Activated CD4-positive, alpha-beta T cell treated with anti-CD3 and anti-CD28 coated beads for 24 hours (primary cell): Measurements from ENCODE around the gene EIF2S3.
A peak's percentile ranks its signal among the peaks of the same experiment; 100 is the strongest.
"Not testable (repeated sequence)": the region's sequence is repeated elsewhere in the genome, so short reads cannot be mapped to it uniquely, and the experiment has no call there.

Source experiments
- DNase-seq, 2 donors: peaks; one replicate each; pipeline ENCODE4 v3.0.0-alpha.2; 2020; ENCODE audit warnings: low read depth in 2 of 2

Gene EIF2S3

DNA sequence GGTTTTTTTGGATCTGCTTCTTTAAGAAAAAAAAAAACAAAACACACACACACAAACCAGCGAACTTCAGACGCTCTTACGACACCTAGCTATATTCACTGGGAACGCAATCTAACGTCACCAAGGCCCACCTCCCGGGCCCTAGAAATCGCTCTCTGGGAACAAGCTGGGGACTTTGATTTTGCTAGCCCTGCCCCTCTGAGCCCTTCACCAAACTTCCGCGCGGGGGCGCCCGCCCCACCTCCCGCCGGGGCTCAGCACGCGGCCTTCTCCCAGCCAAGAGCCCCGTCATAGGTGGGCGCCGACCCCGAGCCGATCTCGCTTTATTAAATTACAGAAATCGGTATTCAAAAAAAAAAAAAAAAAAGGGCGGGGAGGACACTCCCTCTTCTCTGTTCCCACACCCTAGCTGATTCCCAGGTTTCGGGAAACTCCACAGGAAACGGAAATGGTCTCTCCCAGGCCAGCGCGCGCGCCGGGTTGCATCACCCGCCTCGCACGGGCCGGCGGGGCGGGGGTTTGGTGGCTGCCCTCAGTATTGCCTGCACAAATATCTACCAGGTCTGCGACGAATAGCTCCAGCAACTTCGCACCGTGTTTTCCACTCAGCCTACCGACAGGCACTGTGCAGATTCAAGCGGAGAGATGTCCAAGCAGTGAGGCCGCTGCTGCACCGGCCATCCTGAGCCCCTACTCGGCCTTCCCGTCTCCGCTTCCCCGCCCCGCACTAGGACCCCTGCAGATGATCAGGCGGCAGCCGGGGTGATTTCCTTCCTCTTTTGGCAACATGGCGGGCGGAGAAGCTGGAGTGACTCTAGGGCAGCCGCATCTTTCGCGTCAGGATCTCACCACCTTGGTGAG lies at the start of gene EIF2S3:
Gene EIF2S3 (plus strand): TSS at position 775 of the 861 bp plus-strand sequence. CDS start 13 bp downstream, at position 788.
- DNase-seq: peak; percentile 62 to 79

DNA sequence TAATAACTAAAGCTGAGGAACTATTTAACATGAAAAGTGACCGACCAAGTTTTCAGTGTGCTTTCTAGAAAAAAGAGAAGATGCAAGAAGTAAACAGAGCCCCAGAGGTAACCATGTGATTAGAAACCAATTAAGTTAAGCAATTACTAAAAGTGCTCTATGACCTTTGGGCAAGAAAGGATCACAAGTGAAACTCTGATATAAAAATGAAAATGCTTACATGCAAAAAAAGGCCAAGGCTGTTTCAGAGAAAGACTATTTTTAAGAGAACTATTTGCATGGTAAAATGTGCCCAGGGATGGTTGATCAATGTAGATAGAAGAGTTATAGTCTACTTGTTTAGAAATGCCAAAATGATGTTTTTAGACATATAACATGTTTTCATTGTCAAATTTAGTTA lies 49.7 kb upstream of the EIF2S3 start:
- no peak for DNase-seq

DNA sequence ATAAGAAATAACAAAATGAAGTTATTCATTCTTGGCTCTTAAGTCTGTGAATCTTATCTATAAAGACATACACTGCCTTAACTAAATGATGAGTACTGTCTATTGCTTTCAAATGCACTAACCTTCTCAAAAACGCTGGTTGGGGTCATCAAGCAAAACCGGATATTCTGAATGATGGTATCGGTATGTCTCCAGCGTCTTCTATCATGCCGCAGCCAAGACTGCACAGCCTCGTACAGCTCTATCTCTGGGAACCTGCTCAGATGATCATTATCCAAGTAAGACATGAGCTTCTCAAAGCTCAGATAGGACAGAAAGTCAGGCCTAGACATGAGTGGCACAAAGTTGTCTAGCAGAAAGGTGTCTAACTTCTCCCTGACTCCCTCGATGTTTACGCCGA lies 48.9 kb upstream of the EIF2S3 start:
- no peak for DNase-seq

DNA sequence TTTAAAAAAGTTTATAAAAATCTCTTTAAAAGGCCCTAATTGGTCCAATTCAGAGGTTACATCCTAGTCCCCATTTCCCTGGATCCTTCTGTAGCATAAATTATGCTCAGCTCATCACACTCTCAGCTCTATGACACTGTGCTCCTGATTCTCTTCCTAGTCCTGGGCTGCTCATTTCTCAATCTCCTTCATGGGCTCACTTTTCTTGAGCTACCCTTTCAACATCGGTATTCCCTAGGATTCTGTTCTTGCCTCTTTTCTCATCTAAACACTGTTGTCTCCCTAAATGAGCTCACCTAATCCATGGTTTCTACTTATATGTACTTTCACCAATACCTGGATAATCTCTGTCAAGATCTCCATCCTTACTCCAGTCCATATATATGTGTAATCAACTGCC lies 42.5 kb upstream of the EIF2S3 start:
- DNase-seq: no peak

DNA sequence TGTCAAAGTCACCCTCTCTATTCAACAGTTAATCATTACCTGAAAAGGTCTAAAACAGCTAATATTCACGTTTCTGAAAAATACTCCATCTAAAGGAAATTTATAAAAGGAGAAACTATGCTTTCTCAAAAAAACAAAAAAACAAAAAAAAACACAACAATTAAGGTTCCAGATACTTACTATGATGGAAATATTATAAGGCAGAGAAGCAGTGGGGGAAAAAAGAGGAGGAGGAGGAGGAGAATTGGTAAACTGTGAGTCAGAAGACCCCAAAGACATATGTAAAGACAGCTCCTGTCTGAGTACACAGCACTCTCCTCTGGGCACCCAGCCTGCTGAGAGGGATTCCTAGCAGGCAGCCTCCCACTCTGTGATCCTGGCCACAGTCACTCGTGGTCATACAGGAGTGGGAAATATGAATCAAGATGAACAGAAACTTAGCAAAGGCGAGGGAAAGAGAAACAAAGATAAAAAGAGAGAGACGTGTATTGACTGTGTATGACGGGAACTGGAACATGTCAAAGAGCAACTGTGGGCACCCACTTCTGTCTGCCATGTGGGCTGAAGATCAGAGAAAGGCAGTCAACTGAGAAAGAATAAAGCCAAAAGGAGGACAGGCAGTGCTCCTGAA lies 40.3 kb upstream of the EIF2S3 start:
- peak in 1 of 2 donors; percentile 12 for DNase-seq

DNA sequence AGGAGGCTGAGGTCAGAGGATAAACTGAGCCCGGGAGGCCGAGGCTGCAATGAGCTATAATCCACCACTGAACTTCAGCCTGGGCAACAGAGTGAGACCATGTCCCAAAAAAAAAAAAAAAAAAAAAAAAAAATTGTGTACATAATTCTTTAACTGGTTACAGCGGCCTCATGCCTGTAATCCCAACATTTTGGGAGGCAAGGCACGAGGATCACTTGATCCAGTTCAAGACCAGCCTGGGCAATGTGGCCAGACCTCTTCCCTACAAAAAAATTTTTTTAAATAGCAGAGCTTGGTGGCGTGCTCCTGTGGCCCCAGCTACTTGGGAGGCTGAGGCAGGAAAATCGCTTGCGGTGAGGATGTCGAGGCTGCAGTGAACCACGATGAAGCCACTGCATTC lies 37.1 kb upstream of the EIF2S3 start:
- no peak for DNase-seq

DNA sequence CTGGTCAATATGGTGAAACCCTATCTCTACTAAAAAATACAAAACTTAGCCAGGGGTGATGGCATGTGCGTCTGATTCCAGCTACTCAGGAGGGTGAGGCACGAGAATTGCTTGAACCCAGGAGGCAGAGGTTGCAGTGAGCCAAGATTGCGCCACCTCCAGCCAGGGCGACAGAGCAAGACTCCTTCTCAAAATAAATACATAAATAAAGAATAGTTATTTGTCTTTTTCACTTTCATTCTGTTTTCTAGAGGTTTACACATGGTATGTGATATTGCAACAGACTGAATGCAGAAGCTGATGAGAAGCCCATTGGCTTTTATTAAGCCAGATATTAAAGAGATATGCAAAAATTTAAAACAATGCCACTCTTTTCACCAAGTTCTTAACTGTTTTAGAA lies 35.9 kb upstream of the EIF2S3 start:
- DNase-seq: no peak

DNA sequence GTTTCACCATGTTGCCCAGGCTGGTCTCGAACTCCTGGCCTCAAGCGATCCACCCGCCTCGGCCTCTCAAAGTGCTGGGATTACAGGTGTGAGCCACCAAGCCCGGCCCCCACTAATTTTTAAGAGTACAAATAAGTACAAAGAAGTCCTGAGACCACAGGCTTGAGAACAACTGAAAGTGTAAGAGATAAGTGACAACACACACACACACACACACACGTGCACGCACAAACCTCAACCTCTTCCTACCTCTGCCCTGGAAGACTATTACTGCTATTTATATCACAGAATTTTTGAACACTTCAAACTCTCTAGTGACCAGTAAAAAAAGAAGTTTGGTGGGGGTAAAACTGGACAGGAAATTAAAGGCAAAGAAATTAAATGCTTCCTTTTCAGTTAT lies 35.3 kb upstream of the EIF2S3 start:
- no peak for DNase-seq

DNA sequence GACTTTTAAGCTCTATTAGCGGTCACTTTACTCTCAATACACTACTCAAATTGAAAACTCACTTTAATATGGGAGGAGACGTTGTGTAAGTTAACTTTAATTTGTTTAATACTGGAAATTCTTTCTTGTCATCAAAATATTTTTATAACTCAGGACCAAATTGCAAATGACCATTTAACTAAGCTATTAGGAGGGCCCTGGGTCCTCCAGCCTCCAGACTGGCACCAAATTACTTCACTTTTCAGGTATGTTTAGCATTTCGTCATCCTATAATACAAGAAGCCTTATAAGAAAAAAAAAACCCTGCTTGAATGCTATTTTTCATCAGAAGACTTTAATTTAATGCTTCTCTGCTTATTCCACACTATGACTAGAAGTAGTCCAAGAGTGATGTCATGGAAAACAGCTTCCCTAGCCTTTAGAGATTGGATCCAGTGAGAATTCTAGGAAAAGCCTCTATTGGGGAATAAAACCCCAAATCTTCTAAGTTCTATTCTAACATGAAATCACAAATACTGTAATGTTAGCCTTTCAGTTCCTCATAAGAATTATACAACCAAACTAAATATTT lies 34.4 kb upstream of the EIF2S3 start:
- DNase-seq: no peak

DNA sequence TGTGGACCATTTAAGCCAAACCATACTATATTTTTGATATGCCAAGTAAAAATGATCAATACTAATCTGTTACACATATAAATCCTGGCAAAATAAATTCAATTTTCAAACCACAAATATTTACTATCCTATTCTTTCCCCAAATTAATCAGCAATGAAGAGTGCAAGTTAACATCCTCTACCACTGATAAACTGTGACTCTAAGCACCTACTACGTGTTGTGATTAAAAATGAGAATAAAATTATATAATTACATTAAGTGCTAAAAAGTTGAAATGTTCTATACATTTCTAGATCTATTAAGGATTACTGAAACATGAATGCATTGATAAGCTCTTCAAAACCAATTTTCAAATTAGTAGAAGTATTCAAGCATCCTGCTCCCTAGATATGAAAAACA lies 31.2 kb upstream of the EIF2S3 start:
- no peak for DNase-seq

DNA sequence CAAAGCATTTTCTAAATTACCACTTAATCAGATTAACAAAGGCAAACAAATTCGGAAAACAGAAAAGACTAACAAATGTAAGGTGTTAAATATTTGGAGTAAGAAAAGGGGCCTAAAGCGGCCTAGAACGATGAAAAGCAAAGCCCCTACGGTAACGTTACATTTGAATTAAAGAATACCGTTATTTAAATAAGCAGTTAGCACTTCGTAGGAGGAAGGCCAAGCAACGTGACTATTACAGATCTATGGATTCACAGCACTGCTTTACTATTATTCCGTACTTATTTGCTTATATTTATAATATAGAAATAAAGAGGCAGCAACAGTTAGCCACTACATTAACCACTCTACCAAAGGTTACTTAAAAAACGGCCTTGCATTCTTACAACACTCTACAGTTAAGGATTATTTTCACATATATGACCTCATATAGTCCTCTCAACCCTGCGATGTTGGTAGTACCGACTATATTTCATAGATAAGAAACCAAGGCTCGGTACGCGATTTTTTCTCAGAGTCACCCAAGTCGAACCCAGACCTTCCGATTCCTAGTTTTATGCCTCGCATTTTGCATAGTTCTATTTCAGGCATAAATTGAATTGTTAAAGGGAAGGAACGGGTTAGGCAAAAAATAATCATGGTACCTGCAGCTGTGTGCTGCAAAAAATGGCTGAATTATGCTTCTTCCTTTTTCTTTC lies 30.6 kb upstream of the EIF2S3 start:
- no peak for DNase-seq

DNA sequence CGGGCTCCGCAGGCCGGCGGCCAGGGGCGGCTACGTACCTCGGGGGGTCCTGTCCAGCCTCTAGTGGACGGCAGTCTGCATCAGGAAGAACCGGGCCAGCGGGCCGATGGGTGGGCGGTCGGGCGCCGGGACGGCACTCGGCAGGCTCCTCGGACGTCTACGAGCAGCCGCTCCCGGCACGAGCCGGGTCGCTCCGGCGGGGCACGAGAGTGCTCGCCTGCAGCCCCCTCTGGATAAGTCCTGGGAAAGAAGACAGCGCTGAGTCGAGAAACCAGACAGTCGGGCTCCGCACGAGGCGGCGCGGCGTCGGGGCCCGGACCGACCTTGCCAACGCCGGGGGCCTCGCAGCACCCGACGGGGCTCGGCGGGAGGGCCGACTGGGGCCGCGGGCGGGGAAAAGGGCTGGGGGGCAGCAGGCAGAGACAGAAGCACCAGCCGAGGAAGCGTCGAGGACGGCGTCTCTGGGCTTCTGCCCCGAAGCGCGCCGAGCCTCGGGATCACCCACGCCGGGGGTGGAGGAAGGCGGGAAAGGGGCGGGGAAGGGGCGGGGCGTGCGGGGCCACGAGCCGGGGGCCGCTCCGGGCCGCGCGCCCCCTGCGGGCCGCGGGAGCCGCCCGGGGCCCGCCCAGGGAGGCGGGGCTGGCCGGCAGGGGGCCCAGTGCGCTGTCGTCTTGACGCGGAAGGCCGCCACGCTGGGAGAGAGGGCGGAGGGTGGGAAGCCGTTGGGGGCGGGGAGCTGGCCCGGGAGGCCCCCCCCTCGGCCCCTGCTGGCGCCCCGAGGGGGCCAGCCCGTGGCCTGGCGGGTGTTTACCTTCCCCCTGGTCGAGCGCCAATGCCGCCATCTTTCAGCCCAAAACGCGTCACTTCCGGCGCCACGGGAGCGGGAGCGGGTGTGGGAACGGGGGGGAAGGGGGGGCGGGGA lies 29.7 kb upstream of the EIF2S3 start:
- peak; percentile 59 to 69 for DNase-seq

DNA sequence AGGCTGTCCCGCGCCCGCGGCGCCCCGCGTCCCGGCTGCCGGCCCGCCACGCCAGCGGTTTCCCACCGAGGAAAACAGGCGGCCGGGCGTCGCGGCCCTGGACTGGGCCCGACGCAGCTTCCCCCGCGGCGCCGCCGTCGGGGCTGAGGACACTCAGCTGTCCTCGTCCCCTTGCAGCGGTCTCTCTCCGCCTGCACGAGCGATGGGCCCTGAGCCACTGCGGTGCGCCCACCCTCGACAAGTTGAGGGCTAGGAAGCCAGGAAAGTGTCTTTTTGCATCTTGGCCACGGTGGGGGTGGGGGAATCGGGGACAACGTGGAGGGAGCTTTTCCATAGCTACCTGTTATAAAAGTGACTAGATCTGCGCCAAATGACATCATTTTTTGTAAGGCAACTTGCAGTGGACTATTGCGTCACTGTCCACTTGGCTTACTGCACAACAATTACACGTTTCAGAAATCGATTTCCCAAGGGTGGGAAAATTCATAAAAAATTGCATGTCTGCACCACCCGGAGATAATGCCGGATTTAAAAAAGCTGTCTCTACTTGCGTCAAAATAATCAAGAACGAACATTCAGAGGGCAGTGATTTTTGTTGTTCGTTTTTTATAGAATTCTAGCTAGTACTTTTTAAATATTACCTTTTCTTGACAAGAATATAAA lies 28.9 kb upstream of the EIF2S3 start:
- DNase-seq: no peak

DNA sequence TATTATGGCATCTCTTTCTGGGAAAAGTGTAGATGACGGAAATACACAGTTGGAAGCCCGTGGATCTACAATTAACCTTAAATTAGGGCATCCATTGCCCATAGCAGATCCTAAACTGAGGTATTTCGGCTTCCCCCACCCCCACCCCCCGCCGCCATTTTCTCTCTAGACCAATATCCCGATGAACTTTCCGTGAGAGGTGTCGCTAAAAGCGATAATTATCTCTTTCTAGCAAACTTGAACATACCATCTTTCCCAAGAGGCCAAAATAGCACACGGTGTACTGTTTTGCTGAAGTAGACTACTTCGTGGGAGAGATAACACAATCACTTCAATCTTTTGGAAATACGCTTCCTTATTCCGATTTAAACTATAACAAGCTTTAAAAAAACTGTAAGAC lies 28.3 kb upstream of the EIF2S3 start:
- DNase-seq: no peak

DNA sequence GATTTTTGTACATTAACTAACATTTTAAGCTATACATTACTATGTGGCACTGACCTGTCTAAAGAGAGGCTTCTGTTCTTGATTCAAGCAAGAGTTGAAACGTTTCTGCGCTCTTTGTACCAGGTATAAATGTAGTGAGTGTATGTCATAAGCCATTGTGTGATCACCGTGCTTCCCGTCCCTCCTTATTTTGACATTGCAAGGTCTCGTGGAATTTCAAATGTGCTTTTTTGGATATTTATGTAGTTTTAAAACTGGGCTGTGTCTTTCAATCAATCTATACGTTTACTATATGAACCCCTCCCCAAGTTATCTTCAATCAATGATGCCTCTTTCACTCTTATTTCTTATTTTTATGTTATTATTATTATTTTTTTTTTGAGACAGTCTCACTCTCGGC lies 27.7 kb upstream of the EIF2S3 start, which contains the start of gene KLHL15:
Gene KLHL15 (minus strand): TSS at position 101 of the 400 bp plus-strand sequence. CDS start 20,493 bp downstream, outside the sequence.
- DNase-seq: no peak

DNA sequence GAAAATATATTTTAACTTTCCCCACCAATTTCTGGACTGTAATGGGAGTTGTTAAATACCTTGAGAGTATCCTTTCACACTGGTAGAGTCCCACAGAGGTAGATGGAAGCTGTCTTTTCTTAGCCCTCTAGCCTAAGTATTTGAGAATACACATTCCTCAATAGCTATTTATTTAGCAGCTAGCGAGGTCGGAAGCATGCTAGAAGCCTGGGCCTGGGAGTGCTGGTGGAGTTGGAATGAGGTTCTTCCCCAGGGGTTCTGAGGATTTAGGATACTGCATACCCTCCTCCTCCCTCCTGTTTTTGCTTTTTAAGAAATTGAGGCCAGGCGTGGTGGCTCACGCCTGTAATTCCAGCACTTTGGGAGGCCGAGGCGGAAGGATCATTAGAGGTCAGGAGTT lies 26.8 kb upstream of the EIF2S3 start:
- DNase-seq: no peak

DNA sequence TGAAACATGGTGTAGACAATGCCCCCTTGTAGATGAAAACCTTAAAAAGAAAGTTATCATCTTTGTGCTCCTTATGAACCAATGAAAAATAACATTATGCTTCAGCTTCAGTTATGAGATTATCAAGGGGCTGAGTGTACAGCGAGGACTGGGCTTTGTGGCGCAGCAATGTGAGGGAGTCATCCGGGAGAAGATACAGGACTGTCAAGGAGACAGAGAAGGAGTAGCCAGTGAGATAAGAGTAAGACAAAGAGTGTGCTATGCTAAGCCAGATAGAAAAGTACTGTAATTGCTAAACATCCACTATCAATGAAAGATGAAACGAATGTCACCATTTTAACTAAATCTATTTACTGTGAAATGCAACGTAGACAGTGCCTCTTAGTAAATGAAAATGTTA lies 24.2 kb upstream of the EIF2S3 start:
- no peak for DNase-seq

DNA sequence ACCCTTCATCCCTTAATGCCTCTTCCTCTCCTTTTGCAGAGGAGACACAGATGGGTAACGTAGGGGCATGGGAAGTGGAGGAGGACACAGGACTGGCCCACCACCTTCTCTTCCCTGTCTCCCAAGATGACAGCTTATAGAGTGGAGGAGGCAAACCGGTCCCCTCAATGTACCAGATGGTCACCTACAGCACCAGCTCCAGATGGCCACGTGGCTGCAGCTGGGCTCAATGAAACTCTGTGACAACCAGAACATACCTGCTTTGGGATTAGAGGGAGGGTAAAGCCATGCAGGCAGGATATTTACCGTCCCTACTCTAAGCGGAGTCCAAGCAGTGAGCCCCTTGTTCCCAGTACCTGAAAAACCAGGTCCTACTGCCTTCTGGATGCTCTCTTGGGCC lies 20.3 kb upstream of the EIF2S3 start:
- DNase-seq: no peak

DNA sequence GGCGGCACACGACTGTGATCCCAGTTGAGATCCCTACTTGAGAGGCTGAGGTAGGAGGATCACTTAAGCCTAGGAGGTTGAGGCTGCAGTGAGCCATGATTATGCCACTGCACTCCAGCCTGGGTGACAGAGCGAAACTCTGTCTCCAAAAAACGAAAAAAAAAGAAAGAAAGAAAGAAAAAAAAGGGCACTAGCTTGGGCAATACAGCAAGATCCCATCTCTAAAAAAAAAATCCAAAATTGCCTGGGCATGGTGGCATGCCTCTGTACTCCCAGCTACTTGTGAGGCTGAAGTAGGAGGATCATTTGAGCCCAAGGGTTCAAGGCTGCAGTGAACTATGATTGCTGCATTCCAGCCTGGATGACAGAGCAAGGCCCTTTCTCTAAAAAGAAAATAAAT lies 17.0 kb upstream of the EIF2S3 start:
- DNase-seq: no peak

DNA sequence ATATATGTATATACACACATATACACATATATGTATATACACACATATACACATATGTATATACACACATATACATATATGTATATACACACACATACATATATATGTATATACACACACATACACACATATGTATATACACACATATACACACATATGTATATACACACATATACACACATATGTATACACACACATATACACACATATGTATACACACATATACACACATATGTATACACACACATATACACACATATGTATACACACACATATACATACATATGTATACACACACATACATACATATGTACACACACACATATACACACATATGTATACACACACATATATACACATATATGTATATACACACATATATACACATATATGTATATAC lies 8.7 kb upstream of the EIF2S3 start:
- not testable (repeated sequence) for DNase-seq

DNA sequence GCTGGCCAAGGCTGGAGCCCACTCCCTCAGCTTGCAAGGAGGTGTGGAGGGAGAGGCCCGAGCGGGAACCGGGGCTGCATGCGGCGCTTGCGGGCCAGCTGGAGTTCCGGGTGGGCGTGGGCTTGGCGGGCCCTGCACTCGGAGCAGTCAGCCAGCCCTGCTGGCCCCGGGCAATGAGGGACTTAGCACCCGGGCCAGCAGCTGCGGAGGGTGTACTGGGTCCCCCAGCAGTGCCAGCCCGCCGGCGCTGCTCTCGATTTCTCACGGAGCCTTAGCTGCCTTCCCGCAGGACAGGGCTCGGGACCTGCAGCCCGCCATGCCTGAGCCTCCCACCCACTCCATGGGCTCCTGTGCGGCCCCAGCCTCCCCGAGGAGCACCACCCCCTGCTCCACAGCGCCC lies 5.1 kb upstream of the EIF2S3 start:
- not testable (repeated sequence) for DNase-seq
